Measurements from ENCODE around the gene TBX10. TPM values are rescaled to one million over a fixed set of nuclear protein-coding genes. Genes with fewer than 3 reads are reported as not detected.

The TBX10 gene
- total RNA-seq, 1 experiment from 2014 or later: not detected

- ATAC-seq: no peak
- H3K27ac ChIP-seq (ENCODE audit: low read length): no peak overlapping the region
Measured at GRCh38 chr11:67640758-67641337, 1.3 kb upstream of the TBX10 start.

GRCh38 chr11:67640021-67640757 is 626 bp upstream of the TBX10 start:
- CTCF ChIA-PET: no interaction called here
- POLR2A ChIA-PET: no interaction called here
- ATAC-seq: peak; percentile 90
- Histone ChIP-seq H3K36me3 (ENCODE audit: control insufficient read depth, insufficient read depth, low read length) (no peaks in the 10 kb centered on the region), H3K9me3 (ENCODE audit: control insufficient read depth, insufficient read depth, low read depth, low read length) (no peaks in the 10 kb centered on the region), H3K27ac (ENCODE audit: low read length) (no peak overlapping the region), H3K4me3 (ENCODE audit: low read depth in 2 of 2, low read length in 2 of 2) (no peak overlapping the region), H3K27me3 (ENCODE audit: control insufficient read depth, insufficient read depth, low read length) (no peaks in the 10 kb centered on the region), H3K4me1 (ENCODE audit: control insufficient read depth, insufficient read depth, low read length) (no peaks in the 10 kb centered on the region)
- intact Hi-C loops (cut with micrococcal nuclease; ENCODE audit: unreplicated experiment): loop anchor here (10.0 kb wide), 1 partner anchor 65 kb away; no protein-coding TSS in a partner anchor
- TF ChIP-seq CTCF (IDR thresholded peaks at IDR 0.05) (peak; percentile 96), SIN3A (IDR thresholded peaks at IDR 0.05; ENCODE audit: borderline replicate concordance, insufficient read depth, low read depth, low read length) (no peak)
- DNase-seq (ENCODE audit: low read depth, low spot score): no peak
- in situ Hi-C loops (cut with HindIII; ENCODE audit: low pct_unique_long_range_greater_than_20kb, low sequenced_read_pairs): no loop called here
- BruUV-seq (replicated peaks): no TSS peak

More at GRCh38 chr11:67640758-67641337, 1.3 kb upstream of the TBX10 start:
- H3K27me3 ChIP-seq (ENCODE audit: control insufficient read depth, insufficient read depth, low read length): no peaks in the 10 kb centered on the region
- no peaks in the 10 kb centered on the region for H3K4me1 ChIP-seq (ENCODE audit: control insufficient read depth, insufficient read depth, low read length)
- in situ Hi-C loops (cut with HindIII; ENCODE audit: low pct_unique_long_range_greater_than_20kb, low sequenced_read_pairs): no loop called here
- ChIA-PET POLR2A (no interaction called here), CTCF (no interaction called here)
- no peak for TF ChIP-seq SIN3A (IDR thresholded peaks at IDR 0.05; ENCODE audit: borderline replicate concordance, insufficient read depth, low read depth, low read length)
- no peak for TF ChIP-seq REST (IDR thresholded peaks at IDR 0.05; ENCODE audit: insufficient read depth in 1 of 2, low read depth in 2 of 2, low read length in 1 of 2)
- no peak for TF ChIP-seq POLR2AphosphoS5 (IDR thresholded peaks at IDR 0.05; ENCODE audit: low read depth, low read length)
- no peak for TF ChIP-seq CTCF (IDR thresholded peaks at IDR 0.05)
- no peak for TF ChIP-seq TCF7L2 (IDR thresholded peaks at IDR 0.05; ENCODE audit: low read depth, low read length)
- no peak for DNase-seq (ENCODE audit: low read depth, low spot score)
- intact Hi-C loops (cut with micrococcal nuclease; ENCODE audit: unreplicated experiment): loop anchor here (10.0 kb wide), 1 partner anchor 64 kb away; no protein-coding TSS in a partner anchor
- H3K4me3 ChIP-seq (ENCODE audit: low read depth in 2 of 2, low read length in 2 of 2): no peak overlapping the region
- H3K36me3 ChIP-seq (ENCODE audit: control insufficient read depth, insufficient read depth, low read length): no peaks in the 10 kb centered on the region
- no peaks in the 10 kb centered on the region for H3K9me3 ChIP-seq (ENCODE audit: control insufficient read depth, insufficient read depth, low read depth, low read length)
- BruUV-seq (replicated peaks): no TSS peak
